Measurements from ENCODE around the gene UXT.
"Not testable (repeated sequence)": the region's sequence is repeated elsewhere in the genome, so short reads cannot be mapped to it uniquely, and the experiment has no call there.

UXT gene

GRCh38 chrX:47687263-47687662 is 28.3 kb upstream of the UXT start:
- in situ Hi-C loops (cut with MboI; ENCODE audit: low sequenced_read_pairs, unreplicated experiment) = no loop called here
- DNase-seq (ENCODE audit: low spot score) = no peak
- TF ChIP-seq CTCF (IDR thresholded peaks at IDR 0.05; ENCODE audit: borderline replicate concordance, control extremely low read depth, extremely low read depth, insufficient read depth, missing control alignments) = no peak

- TF ChIP-seq CTCF (IDR thresholded peaks at IDR 0.05; ENCODE audit: borderline replicate concordance, control extremely low read depth, extremely low read depth, insufficient read depth, missing control alignments) = no peak
- in situ Hi-C loops (cut with MboI; ENCODE audit: low sequenced_read_pairs, unreplicated experiment) = no loop called here
- no peak for DNase-seq (ENCODE audit: low spot score)
Measured at GRCh38 chrX:47683829-47684205, 24.8 kb upstream of the UXT start.

- no peak for TF ChIP-seq CTCF (IDR thresholded peaks at IDR 0.05; ENCODE audit: borderline replicate concordance, control extremely low read depth, extremely low read depth, insufficient read depth, missing control alignments)
- no peak for DNase-seq (ENCODE audit: low spot score)
- in situ Hi-C loops (cut with MboI; ENCODE audit: low sequenced_read_pairs, unreplicated experiment) = no loop called here
Measured at GRCh38 chrX:47683184-47683828, 24.3 kb upstream of the UXT start.

GRCh38 chrX:47675959-47676859 is 17.2 kb upstream of the UXT start:
- DNase-seq (ENCODE audit: low spot score); in situ Hi-C loops (cut with MboI; ENCODE audit: low sequenced_read_pairs, unreplicated experiment): not testable (repeated sequence)

- TF ChIP-seq CTCF (IDR thresholded peaks at IDR 0.05; ENCODE audit: borderline replicate concordance, control extremely low read depth, extremely low read depth, insufficient read depth, missing control alignments) = no peak
- no peak for DNase-seq (ENCODE audit: low spot score)
- in situ Hi-C loops (cut with MboI; ENCODE audit: low sequenced_read_pairs, unreplicated experiment) = no loop called here
Measured at GRCh38 chrX:47674776-47675175, 15.8 kb upstream of the UXT start.

- in situ Hi-C loops (cut with MboI; ENCODE audit: low sequenced_read_pairs, unreplicated experiment); DNase-seq (ENCODE audit: low spot score): not testable (repeated sequence)
Measured at GRCh38 chrX:47665797-47666196, 6.8 kb upstream of the UXT start.

- no peak for DNase-seq (ENCODE audit: low spot score)
- no peak for TF ChIP-seq CTCF (IDR thresholded peaks at IDR 0.05; ENCODE audit: borderline replicate concordance, control extremely low read depth, extremely low read depth, insufficient read depth, missing control alignments)
- in situ Hi-C loops (cut with MboI; ENCODE audit: low sequenced_read_pairs, unreplicated experiment) = no loop called here
Measured at GRCh38 chrX:47664737-47665136, 5.8 kb upstream of the UXT start.
